Smooth muscle cell (in vitro differentiated cells): ENCODE measurements around the gene SLFN14. TPM values are rescaled to one million over a fixed set of nuclear protein-coding genes. Genes with fewer than 3 reads are reported as not detected.
"Not testable (repeated sequence)": the region's sequence is repeated elsewhere in the genome, so short reads cannot be mapped to it uniquely, and the experiment has no call there.

ENCODE experiments used
- DNase-seq: peaks from one replicate; lab custom pipeline; 2025; ENCODE audit not compliant: unreplicated experiment; lab: John Stamatoyannopoulos, UW
- H2AFZ ChIP-seq: fragments of 200-600 bp; sonication (generic); 2 replicates; pipeline ENCODE4 v1.6.0; 2016; ENCODE audit warnings: antibody characterized with exemption, low read depth, mild to moderate bottlenecking
- H3F3A ChIP-seq: fragments of 200-600 bp; sonication (generic); 2 replicates; pipeline ENCODE4 v1.6.0; 2017; ENCODE audit warnings: antibody characterized with exemption, low read depth
- H3K27ac ChIP-seq: fragments of 200-600 bp; sonication (generic); 2 replicates; pipeline ENCODE4 v1.5.1; 2016; ENCODE audit warnings: low read depth, mild to moderate bottlenecking
- H3K27me3 ChIP-seq: fragments of 200-600 bp; sonication (generic); 2 replicates; pipeline ENCODE4 v1.6.1; 2016; ENCODE audit warnings: low read depth, mild to moderate bottlenecking
- H3K36me3 ChIP-seq: fragments of 200-600 bp; sonication (generic); 2 replicates; pipeline ENCODE4 v1.5.1; 2016; ENCODE audit warnings: low read depth
- H3K4me1 ChIP-seq: fragments of 200-600 bp; sonication (generic); 2 replicates; pipeline ENCODE4 v1.5.1; 2016; ENCODE audit warnings: low read depth
- H3K4me2 ChIP-seq: fragments of 200-600 bp; sonication (generic); 2 replicates; pipeline ENCODE4 v1.6.0; 2016; ENCODE audit warnings: mild to moderate bottlenecking
- H3K4me3 ChIP-seq: fragments of 200-600 bp; sonication (generic); 2 replicates; pipeline ENCODE4 v1.5.1; 2016; ENCODE audit warnings: mild to moderate bottlenecking
- H3K79me2 ChIP-seq: fragments of 200-600 bp; sonication (generic); 2 replicates; pipeline ENCODE4 v1.6.0; 2016; ENCODE audit warnings: low read depth, mild to moderate bottlenecking
- H3K9ac ChIP-seq: fragments of 200-600 bp; sonication (generic); 2 replicates; pipeline ENCODE4 v1.6.0; 2016; ENCODE audit warnings: low read depth
- H3K9me3 ChIP-seq: fragments of 200-600 bp; sonication (generic); replicated peaks from 2 replicates; pipeline ENCODE4 v1.5.1; 2016; ENCODE audit warnings: low read depth
- H4K20me1 ChIP-seq: fragments of 200-600 bp; sonication (generic); 2 replicates; pipeline ENCODE4 v1.6.0; 2016; ENCODE audit warnings: low read depth
- CTCF ChIP-seq: fragments of 200-600 bp; sonication (generic); IDR thresholded peaks from 2 replicates; pipeline ENCODE4 v1.5.1; 2017; ENCODE audit warnings: borderline replicate concordance, mild to moderate bottlenecking, antibody characterized with exemption; ENCODE audit not compliant: insufficient read depth, poor library complexity, severe bottlenecking
- WGBS: methylation state at CpG from one replicate; pipeline ENCODE4 v1.1.7; 2016; ENCODE audit warnings: low lambda C conversion rate; 5-methylcytosine and 5-hydroxymethylcytosine counted together
- polyA plus RNA-seq: library from polyadenylated mRNA; unstranded; fragments of >200 nt; fragmentation: Nextera tagmentation; extraction: Ambion mirVana; gene quantifications from 2 replicates; pipeline ENCODE4 v1.2.1, GENCODE V29; 2016
- total RNA-seq: library from RNA; depleted of rRNA; stranded (reverse); fragments of >200 nt; gene quantifications from 2 replicates; pipeline ENCODE4 v1.2.3, GENCODE V29; 2014

Gene SLFN14
- total and polyA plus RNA-seq, 2 experiments from 2014 or later, result not detected

- no peak overlapping the region for H3K4me3 ChIP-seq
- no peak for TF ChIP-seq CTCF
- H3K27ac ChIP-seq, result no peak overlapping the region
- no peaks in the 10 kb centered on the region for H3K9me3 ChIP-seq
- H3K27me3 ChIP-seq, result peaks cover 4% of the 10 kb centered on the region
- H4K20me1 ChIP-seq, result no peaks in the 10 kb centered on the region
- H3K4me1 ChIP-seq, result no peaks in the 10 kb centered on the region
- H3K79me2 ChIP-seq, result no peaks in the 10 kb centered on the region
- no peaks in the 10 kb centered on the region for H3F3A ChIP-seq
- H3K36me3 ChIP-seq, result no peaks in the 10 kb centered on the region
- H3K4me2 ChIP-seq, result no peak overlapping the region
- H2AFZ ChIP-seq, result no peak overlapping the region
- 97% methylated on average over 1 of the region's 1 CpG for WGBS
- no peak for DNase-seq
- no peak overlapping the region for H3K9ac ChIP-seq
Observed at GRCh38 chr17:35521150-35521549, 39.5 kb downstream of the SLFN14 start.

- Histone ChIP-seq H4K20me1 (no peaks in the 10 kb centered on the region), H3K27me3 (peaks cover under 1% of the 10 kb centered on the region), H3F3A (no peaks in the 10 kb centered on the region), H3K4me2 (no peak overlapping the region), H3K27ac (no peak overlapping the region), H3K36me3 (no peaks in the 10 kb centered on the region), H3K9me3 (no peaks in the 10 kb centered on the region), H3K4me1 (no peaks in the 10 kb centered on the region), H3K79me2 (no peaks in the 10 kb centered on the region), H2AFZ (no peak overlapping the region), H3K4me3 (no peak overlapping the region), H3K9ac (no peak overlapping the region)
- TF ChIP-seq CTCF, result no peak
- no peak for DNase-seq
- WGBS, result 82% methylated on average over 8 of the region's 8 CpGs
Observed at GRCh38 chr17:35519906-35520442, 40.6 kb downstream of the SLFN14 start.

- DNase-seq, result no peak
- 87% methylated on average over 3 of the region's 3 CpGs for WGBS
Observed at GRCh38 chr17:35519439-35519838, 41.2 kb downstream of the SLFN14 start.

GRCh38 chr17:35518431-35518830, 42.2 kb downstream of the SLFN14 start:
- H2AFZ ChIP-seq, H3K4me3 ChIP-seq, H3K9me3 ChIP-seq, H3K79me2 ChIP-seq, H4K20me1 ChIP-seq, H3K4me1 ChIP-seq, H3K36me3 ChIP-seq, H3F3A ChIP-seq, H3K27ac ChIP-seq, H3K9ac ChIP-seq, H3K4me2 ChIP-seq, H3K27me3 ChIP-seq, DNase-seq: not testable (repeated sequence)
- 87% methylated on average over 5 of the region's 5 CpGs for WGBS

More at GRCh38 chr17:35519439-35519838, 41.2 kb downstream of the SLFN14 start:
- H3F3A ChIP-seq, result no peaks in the 10 kb centered on the region
- TF ChIP-seq CTCF, result no peak
- no peak overlapping the region for H3K4me2 ChIP-seq
- H3K36me3 ChIP-seq, result no peaks in the 10 kb centered on the region
- no peaks in the 10 kb centered on the region for H4K20me1 ChIP-seq
- H3K4me3 ChIP-seq, result no peak overlapping the region
- no peaks in the 10 kb centered on the region for H3K4me1 ChIP-seq
- H3K9me3 ChIP-seq, result no peaks in the 10 kb centered on the region
- no peak overlapping the region for H3K9ac ChIP-seq
- peaks cover 3% of the 10 kb centered on the region for H3K27me3 ChIP-seq
- no peaks in the 10 kb centered on the region for H3K79me2 ChIP-seq
- no peak overlapping the region for H2AFZ ChIP-seq
- no peak overlapping the region for H3K27ac ChIP-seq
